PC-3 (cell line): ENCODE data around the gene KLK15. TPM values are rescaled to one million over a fixed set of nuclear protein-coding genes. Genes with fewer than 3 reads are reported as not detected.

ENCODE experiments used
- ATAC-seq: fragments of 200-7000 bp; cut with Tn5 transposase; 2 replicates; pipeline ENCODE4 v1.9.1; 2020; ENCODE audit warnings: mild to moderate bottlenecking, moderate library complexity
- BruUV-seq: library from RNA; stranded (reverse); fragments of 400-500 nt; replicated peaks from 2 replicates; lab custom pipeline; 2021; lab: Mats Ljungman, UMichigan
- CTCF ChIA-PET: fragments of 300-600 bp; sonication (Branson Sonifier 250); formaldehyde crosslinking; loops from one replicate; lab custom pipeline; 2022; ENCODE audit warnings: antibody characterized with exemption; lab: Charles Lee
- POLR2A ChIA-PET: fragments of 300-600 bp; sonication (Branson Sonifier 250); formaldehyde crosslinking; loops from one replicate; lab custom pipeline; 2022; ENCODE audit warnings: antibody characterized with exemption; ENCODE audit not compliant: unreplicated experiment; lab: Charles Lee
- DNase-seq: peaks from one replicate; pipeline ENCODE4 v3.0.0-alpha.2; 2015
- H2AFZ ChIP-seq: fragments of 300-600 bp; sonication (generic); 2 replicates; pipeline ENCODE4 v1.6.0; 2016; ENCODE audit warnings: antibody characterized with exemption, low read length
- H3F3A ChIP-seq: fragments of 300-600 bp; sonication (generic); one replicate; pipeline ENCODE4 v1.6.0; 2017; ENCODE audit warnings: antibody characterized with exemption, low read length, control low read depth, mild to moderate bottlenecking; ENCODE audit not compliant: unreplicated experiment
- H3K27ac ChIP-seq: fragments of 300-600 bp; sonication (generic); 2 replicates; pipeline ENCODE4 v1.5.1; 2016; ENCODE audit warnings: mild to moderate bottlenecking, low read length
- H3K27me3 ChIP-seq: fragments of 300-600 bp; sonication (generic); 2 replicates; pipeline ENCODE4 v1.6.1; 2016; ENCODE audit warnings: low read length, mixed read lengths
- H3K36me3 ChIP-seq: fragments of 300-600 bp; sonication (generic); 2 replicates; pipeline ENCODE4 v1.6.1; 2016; ENCODE audit warnings: low read depth, mixed run types, low read length, mixed read lengths
- H3K4me1 ChIP-seq: fragments of 300-600 bp; sonication (generic); 2 replicates; pipeline ENCODE4 v1.5.1; 2016; ENCODE audit warnings: low read length; ENCODE audit not compliant: insufficient read depth
- H3K4me2 ChIP-seq: fragments of 300-600 bp; sonication (generic); 2 replicates; pipeline ENCODE4 v1.6.0; 2016; ENCODE audit warnings: low read length
- H3K4me3 ChIP-seq: fragments of 300-600 bp; sonication (generic); 2 replicates; pipeline ENCODE4 v1.5.1; 2016; ENCODE audit warnings: mild to moderate bottlenecking, low read length, mixed read lengths
- H3K79me2 ChIP-seq: fragments of 300-600 bp; sonication (generic); 2 replicates; pipeline ENCODE4 v1.6.1; 2017; ENCODE audit warnings: low read length, mixed read lengths
- H3K9ac ChIP-seq: fragments of 300-600 bp; sonication (generic); 2 replicates; pipeline ENCODE4 v1.6.0; 2016; ENCODE audit warnings: mild to moderate bottlenecking, low read length
- H3K9me2 ChIP-seq: fragments of 300-600 bp; sonication (generic); replicated peaks from 2 replicates; pipeline ENCODE4 v1.6.1; 2016; ENCODE audit warnings: mixed run types, low read length, mixed read lengths
- H3K9me3 ChIP-seq: fragments of 300-600 bp; sonication (generic); 2 replicates; pipeline ENCODE4 v1.6.1; 2016; ENCODE audit warnings: low read length, mixed read lengths
- H4K20me1 ChIP-seq: fragments of 300-600 bp; sonication (generic); 2 replicates; pipeline ENCODE4 v1.6.1; 2016; ENCODE audit warnings: low read length, mixed read lengths
- CTCF ChIP-seq: fragments of 300-600 bp; sonication (generic); conservative IDR thresholded peaks from 2 replicates; pipeline ENCODE4 v1.5.1; 2017; ENCODE audit warnings: antibody characterized with exemption, low read depth, mild to moderate bottlenecking, low read length
- EZH2 ChIP-seq: fragments of 300-600 bp; sonication (generic); IDR thresholded peaks from one replicate; pipeline ENCODE4 v1.6.1; 2017; ENCODE audit warnings: antibody characterized with exemption, mild to moderate bottlenecking, low read length; ENCODE audit not compliant: unreplicated experiment
- EZH2phosphoT487 ChIP-seq: fragments of 300-600 bp; sonication (generic); IDR thresholded peaks from 2 replicates; pipeline ENCODE4 v1.6.1; 2018; ENCODE audit warnings: mild to moderate bottlenecking, antibody characterized with exemption, low read length, borderline replicate concordance
- intact Hi-C: fragments of 100-400 bp; cut with micrococcal nuclease; formaldehyde crosslinking; loops from 2 replicates; pipeline ENCODE4 v1.9.0; 2023
- total RNA-seq: library from RNA; depleted of rRNA; stranded (reverse); fragments of >200 nt; gene quantifications from 2 replicates; pipeline ENCODE4 v1.2.3, GENCODE V29; 2014

KLK15 gene
- total RNA-seq, 1 experiment from 2014 or later = 1.3 TPM

GRCh38 chr19:50794074-50794875 lies 39.1 kb downstream of the KLK15 start:
- Histone ChIP-seq H3K27me3 (no peaks in the 10 kb centered on the region), H3K4me1 (no peaks in the 10 kb centered on the region), H3K9ac (no peak overlapping the region), H3K36me3 (peaks cover 27% of the 10 kb centered on the region), H3K9me2 (no peaks in the 10 kb centered on the region), H3K4me2 (no peak overlapping the region), H3K27ac (no peak overlapping the region), H3K79me2 (peaks cover 12% of the 10 kb centered on the region; the same call in 1 of the 2 replicates), H2AFZ (no peak overlapping the region), H3K4me3 (no peak overlapping the region), H3K9me3 (no peaks in the 10 kb centered on the region), H4K20me1 (peaks cover 39% of the 10 kb centered on the region), H3F3A (peaks cover 7% of the 10 kb centered on the region)
- ATAC-seq = peak; percentile 32
- peak; percentile 62 for DNase-seq
- POLR2A ChIA-PET = interaction anchor here (0.6 kb wide), 1 partner anchor 249 kb away, joined by 5 read pairs; no protein-coding TSS in a partner anchor
- CTCF ChIA-PET = interaction anchor here (0.6 kb wide), 1 partner anchor 641 kb away, joined by 3 read pairs; no protein-coding TSS in a partner anchor
- no peak for TF ChIP-seq EZH2phosphoT487
- TF ChIP-seq CTCF = 0 out of 2 replicates have a peak, but pooled peaks have one; percentile 9
- no TSS peak for BruUV-seq
- intact Hi-C loops = no loop called here

GRCh38 chr19:50793558-50794065 lies 39.8 kb downstream of the KLK15 start:
- Histone ChIP-seq H3K9me3 (no peaks in the 10 kb centered on the region), H3K27ac (no peak overlapping the region), H2AFZ (no peak overlapping the region), H3K9me2 (no peaks in the 10 kb centered on the region), H3K9ac (no peak overlapping the region), H3K4me2 (no peak overlapping the region), H4K20me1 (peaks cover 32% of the 10 kb centered on the region), H3K27me3 (no peaks in the 10 kb centered on the region), H3K4me3 (no peak overlapping the region), H3K4me1 (no peaks in the 10 kb centered on the region), H3K36me3 (peaks cover 20% of the 10 kb centered on the region), H3F3A (peaks cover 7% of the 10 kb centered on the region), H3K79me2 (0 out of 2 replicates have a peak, but pooled peaks cover 8% of the 10 kb centered on the region)
- ATAC-seq (peak; percentile 1), DNase-seq (peak; percentile 27)
- BruUV-seq = TSS peak; percentile 4
- ChIA-PET POLR2A (interaction anchor here (0.6 kb wide), 1 partner anchor 248 kb away, joined by 5 read pairs; no protein-coding TSS in a partner anchor), CTCF (no interaction called here)
- intact Hi-C loops = no loop called here
- TF ChIP-seq CTCF (no peak), EZH2 (no peak), EZH2phosphoT487 (no peak)
